ENCODE data around the gene CREB5. TPM values are rescaled to one million over a fixed set of nuclear protein-coding genes. Genes with fewer than 3 reads are reported as not detected.
A peak's percentile ranks its signal among the peaks of the same experiment; 100 is the strongest.

CREB5 gene
- polyA plus RNA-seq, 4 donors: 5.7 to 17.0 (median 8.4) TPM

GRCh38 chr7:28668085-28668484 lies 255.8 kb downstream of the CREB5 start:
- DNase-seq (ENCODE audit: low read depth in 4 of 4, low spot score in 2 of 4): no peak

- no peak for DNase-seq (ENCODE audit: low read depth in 4 of 4, low spot score in 2 of 4)
These were observed 257.0 kb downstream of the CREB5 start for GRCh38 chr7:28669330-28669729.

GRCh38 chr7:28671526-28671925 lies 259.2 kb downstream of the CREB5 start:
- no peak for DNase-seq (ENCODE audit: low read depth in 4 of 4, low spot score in 2 of 4)

- no peak for DNase-seq (ENCODE audit: low read depth in 4 of 4, low spot score in 2 of 4)
These were observed 260.1 kb downstream of the CREB5 start for GRCh38 chr7:28672397-28672797.

GRCh38 chr7:28674359-28674782 lies 262.1 kb downstream of the CREB5 start:
- DNase-seq (ENCODE audit: low read depth in 4 of 4, low spot score in 2 of 4): no peak

GRCh38 chr7:28675429-28675828 lies 263.1 kb downstream of the CREB5 start:
- DNase-seq (ENCODE audit: low read depth in 4 of 4, low spot score in 2 of 4): no peak

GRCh38 chr7:28677668-28678067 lies 265.4 kb downstream of the CREB5 start:
- DNase-seq (ENCODE audit: low read depth in 4 of 4, low spot score in 2 of 4): no peak

- no peak for DNase-seq (ENCODE audit: low read depth in 4 of 4, low spot score in 2 of 4)
These were observed 266.2 kb downstream of the CREB5 start for GRCh38 chr7:28678431-28678965.

- no peak for DNase-seq (ENCODE audit: low read depth in 4 of 4, low spot score in 2 of 4)
These were observed 269.5 kb downstream of the CREB5 start for GRCh38 chr7:28681693-28682310.

GRCh38 chr7:28682801-28683200 lies 270.5 kb downstream of the CREB5 start:
- DNase-seq (ENCODE audit: low read depth in 4 of 4, low spot score in 2 of 4): no peak

- DNase-seq (ENCODE audit: low read depth in 4 of 4, low spot score in 2 of 4): no peak
These were observed 272.4 kb downstream of the CREB5 start for GRCh38 chr7:28684650-28685241.

GRCh38 chr7:28685242-28685643 lies 272.9 kb downstream of the CREB5 start:
- DNase-seq (ENCODE audit: low read depth in 4 of 4, low spot score in 2 of 4): no peak

GRCh38 chr7:28685644-28686417 lies 273.5 kb downstream of the CREB5 start:
- DNase-seq (ENCODE audit: low read depth in 4 of 4, low spot score in 2 of 4): peak; percentile 83 to 94 (median 90)

GRCh38 chr7:28686418-28686800 lies 274.1 kb downstream of the CREB5 start:
- no peak for DNase-seq (ENCODE audit: low read depth in 4 of 4, low spot score in 2 of 4)

GRCh38 chr7:28687537-28687936 lies 275.2 kb downstream of the CREB5 start:
- no peak for DNase-seq (ENCODE audit: low read depth in 4 of 4, low spot score in 2 of 4)

- no peak for DNase-seq (ENCODE audit: low read depth in 4 of 4, low spot score in 2 of 4)
These were observed 275.9 kb downstream of the CREB5 start for GRCh38 chr7:28688174-28688573.

GRCh38 chr7:28688651-28689050 lies 276.3 kb downstream of the CREB5 start:
- no peak for DNase-seq (ENCODE audit: low read depth in 4 of 4, low spot score in 2 of 4)

GRCh38 chr7:28695300-28696295 lies 283.3 kb downstream of the CREB5 start:
- DNase-seq (ENCODE audit: low read depth in 4 of 4, low spot score in 2 of 4): no peak

GRCh38 chr7:28697913-28698563 lies 285.7 kb downstream of the CREB5 start:
- DNase-seq (ENCODE audit: low read depth in 4 of 4, low spot score in 2 of 4): no peak

GRCh38 chr7:28698840-28699239 lies 286.5 kb downstream of the CREB5 start:
- no peak for DNase-seq (ENCODE audit: low read depth in 4 of 4, low spot score in 2 of 4)
